PC-3 (cell line): ENCODE data around the gene ZYG11A. TPM values are rescaled to one million over a fixed set of nuclear protein-coding genes. Genes with fewer than 3 reads are reported as not detected.

ENCODE experiments used
- ATAC-seq: fragments of 200-7000 bp; cut with Tn5 transposase; 2 replicates; pipeline ENCODE4 v1.9.1; 2020; ENCODE audit warnings: mild to moderate bottlenecking, moderate library complexity
- BruUV-seq: library from RNA; stranded (reverse); fragments of 400-500 nt; replicated peaks from 2 replicates; lab custom pipeline; 2021; lab: Mats Ljungman, UMichigan
- CTCF ChIA-PET: fragments of 300-600 bp; sonication (Branson Sonifier 250); formaldehyde crosslinking; loops from one replicate; lab custom pipeline; 2022; ENCODE audit warnings: antibody characterized with exemption; lab: Charles Lee
- POLR2A ChIA-PET: fragments of 300-600 bp; sonication (Branson Sonifier 250); formaldehyde crosslinking; loops from one replicate; lab custom pipeline; 2022; ENCODE audit warnings: antibody characterized with exemption; ENCODE audit not compliant: unreplicated experiment; lab: Charles Lee
- DNase-seq: peaks from one replicate; pipeline ENCODE4 v3.0.0-alpha.2; 2015
- H2AFZ ChIP-seq: fragments of 300-600 bp; sonication (generic); 2 replicates; pipeline ENCODE4 v1.6.0; 2016; ENCODE audit warnings: antibody characterized with exemption, low read length
- H3F3A ChIP-seq: fragments of 300-600 bp; sonication (generic); one replicate; pipeline ENCODE4 v1.6.0; 2017; ENCODE audit warnings: antibody characterized with exemption, low read length, control low read depth, mild to moderate bottlenecking; ENCODE audit not compliant: unreplicated experiment
- H3K27ac ChIP-seq: fragments of 300-600 bp; sonication (generic); 2 replicates; pipeline ENCODE4 v1.5.1; 2016; ENCODE audit warnings: mild to moderate bottlenecking, low read length
- H3K27me3 ChIP-seq: fragments of 300-600 bp; sonication (generic); 2 replicates; pipeline ENCODE4 v1.6.1; 2016; ENCODE audit warnings: low read length, mixed read lengths
- H3K36me3 ChIP-seq: fragments of 300-600 bp; sonication (generic); 2 replicates; pipeline ENCODE4 v1.6.1; 2016; ENCODE audit warnings: low read depth, mixed run types, low read length, mixed read lengths
- H3K4me1 ChIP-seq: fragments of 300-600 bp; sonication (generic); 2 replicates; pipeline ENCODE4 v1.5.1; 2016; ENCODE audit warnings: low read length; ENCODE audit not compliant: insufficient read depth
- H3K4me2 ChIP-seq: fragments of 300-600 bp; sonication (generic); 2 replicates; pipeline ENCODE4 v1.6.0; 2016; ENCODE audit warnings: low read length
- H3K4me3 ChIP-seq: fragments of 300-600 bp; sonication (generic); 2 replicates; pipeline ENCODE4 v1.5.1; 2016; ENCODE audit warnings: mild to moderate bottlenecking, low read length, mixed read lengths
- H3K79me2 ChIP-seq: fragments of 300-600 bp; sonication (generic); 2 replicates; pipeline ENCODE4 v1.6.1; 2017; ENCODE audit warnings: low read length, mixed read lengths
- H3K9ac ChIP-seq: fragments of 300-600 bp; sonication (generic); 2 replicates; pipeline ENCODE4 v1.6.0; 2016; ENCODE audit warnings: mild to moderate bottlenecking, low read length
- H3K9me2 ChIP-seq: fragments of 300-600 bp; sonication (generic); replicated peaks from 2 replicates; pipeline ENCODE4 v1.6.1; 2016; ENCODE audit warnings: mixed run types, low read length, mixed read lengths
- H3K9me3 ChIP-seq: fragments of 300-600 bp; sonication (generic); 2 replicates; pipeline ENCODE4 v1.6.1; 2016; ENCODE audit warnings: low read length, mixed read lengths
- H4K20me1 ChIP-seq: fragments of 300-600 bp; sonication (generic); 2 replicates; pipeline ENCODE4 v1.6.1; 2016; ENCODE audit warnings: low read length, mixed read lengths
- CTCF ChIP-seq: fragments of 300-600 bp; sonication (generic); conservative IDR thresholded peaks from 2 replicates; pipeline ENCODE4 v1.5.1; 2017; ENCODE audit warnings: antibody characterized with exemption, low read depth, mild to moderate bottlenecking, low read length
- EZH2 ChIP-seq: fragments of 300-600 bp; sonication (generic); IDR thresholded peaks from one replicate; pipeline ENCODE4 v1.6.1; 2017; ENCODE audit warnings: antibody characterized with exemption, mild to moderate bottlenecking, low read length; ENCODE audit not compliant: unreplicated experiment
- EZH2phosphoT487 ChIP-seq: fragments of 300-600 bp; sonication (generic); IDR thresholded peaks from 2 replicates; pipeline ENCODE4 v1.6.1; 2018; ENCODE audit warnings: mild to moderate bottlenecking, antibody characterized with exemption, low read length, borderline replicate concordance
- intact Hi-C: fragments of 100-400 bp; cut with micrococcal nuclease; formaldehyde crosslinking; loops from 2 replicates; pipeline ENCODE4 v1.9.0; 2023
- total RNA-seq: library from RNA; depleted of rRNA; stranded (reverse); fragments of >200 nt; gene quantifications from 2 replicates; pipeline ENCODE4 v1.2.3, GENCODE V29; 2014

ZYG11A gene
- total RNA-seq, 1 experiment from 2014 or later: 0.47 TPM

- Histone ChIP-seq H3K9me2 (no peaks in the 10 kb centered on the region), H2AFZ (no peak overlapping the region), H3K9me3 (no peaks in the 10 kb centered on the region), H3K4me1 (no peaks in the 10 kb centered on the region), H3K4me3 (no peak overlapping the region), H4K20me1 (no peaks in the 10 kb centered on the region), H3K27me3 (no peaks in the 10 kb centered on the region), H3K79me2 (no peaks in the 10 kb centered on the region), H3K9ac (no peak overlapping the region), H3K27ac (no peak overlapping the region), H3K4me2 (no peak overlapping the region), H3F3A (no peaks in the 10 kb centered on the region), H3K36me3 (no peaks in the 10 kb centered on the region)
- intact Hi-C loops: no loop called here
- DNase-seq (no peak), ATAC-seq (no peak)
- CTCF ChIA-PET: no interaction called here
- no TSS peak for BruUV-seq
- POLR2A ChIA-PET: interaction anchor here (0.6 kb wide), 1 partner anchor 1379 kb away, joined by 3 read pairs; no protein-coding TSS in a partner anchor
- TF ChIP-seq EZH2phosphoT487 (no peak), EZH2 (no peak), CTCF (no peak)
These were observed 44.9 kb downstream of the ZYG11A start for GRCh38 chr1:52887483-52887882.

- Histone ChIP-seq H2AFZ (no peak overlapping the region), H3K4me2 (no peak overlapping the region), H3K27me3 (no peaks in the 10 kb centered on the region), H3F3A (no peaks in the 10 kb centered on the region), H3K9ac (no peak overlapping the region), H3K36me3 (no peaks in the 10 kb centered on the region), H3K27ac (no peak overlapping the region), H3K79me2 (no peaks in the 10 kb centered on the region), H3K4me3 (no peak overlapping the region), H4K20me1 (no peaks in the 10 kb centered on the region), H3K4me1 (peaks cover 6% of the 10 kb centered on the region), H3K9me2 (no peaks in the 10 kb centered on the region), H3K9me3 (no peaks in the 10 kb centered on the region)
- no TSS peak for BruUV-seq
- no peak for ATAC-seq
- TF ChIP-seq CTCF (no peak), EZH2phosphoT487 (no peak), EZH2 (no peak)
- ChIA-PET POLR2A (no interaction called here), CTCF (no interaction called here)
- intact Hi-C loops: no loop called here
- no peak for DNase-seq
These were observed 50.1 kb downstream of the ZYG11A start for GRCh38 chr1:52892424-52893215.

- ChIA-PET CTCF (no interaction called here), POLR2A (no interaction called here)
- Histone ChIP-seq H3K9me3 (no peaks in the 10 kb centered on the region), H3K27ac (no peak overlapping the region), H4K20me1 (no peaks in the 10 kb centered on the region), H3K9me2 (no peaks in the 10 kb centered on the region), H2AFZ (no peak overlapping the region), H3K79me2 (no peaks in the 10 kb centered on the region), H3F3A (no peaks in the 10 kb centered on the region), H3K36me3 (no peaks in the 10 kb centered on the region), H3K4me3 (no peak overlapping the region), H3K9ac (no peak overlapping the region), H3K4me2 (no peak overlapping the region), H3K27me3 (no peaks in the 10 kb centered on the region), H3K4me1 (no peaks in the 10 kb centered on the region)
- DNase-seq: no peak
- intact Hi-C loops: no loop called here
- no peak for ATAC-seq
- TF ChIP-seq EZH2phosphoT487: no peak
- TF ChIP-seq CTCF: no peak
- no peak for TF ChIP-seq EZH2
- no TSS peak for BruUV-seq
These were observed 56.9 kb downstream of the ZYG11A start for GRCh38 chr1:52899445-52899894.
